HG03103 (cell line): ENCODE results near the gene ENTR1.

Source experiments
- ATAC-seq: cut with Tn5 transposase; IDR thresholded peaks from one replicate; pipeline ENCODE4 v1.9.1; 2021; ENCODE audit warnings: low read depth; ENCODE audit not compliant: unreplicated experiment

ENTR1 gene

GRCh38 chr9:136410500-136411287 is at the start of gene ENTR1, which contains the start of gene PMPCA:
Gene ENTR1, minus strand, starts transcription at chr9:136410614. Its CDS starts 217 bp downstream, at chr9:136410397.
Gene PMPCA, plus strand, starts transcription at chr9:136410658. Its CDS starts 11 bp downstream, at chr9:136410669.
- ATAC-seq = peak; percentile 79

DNA sequence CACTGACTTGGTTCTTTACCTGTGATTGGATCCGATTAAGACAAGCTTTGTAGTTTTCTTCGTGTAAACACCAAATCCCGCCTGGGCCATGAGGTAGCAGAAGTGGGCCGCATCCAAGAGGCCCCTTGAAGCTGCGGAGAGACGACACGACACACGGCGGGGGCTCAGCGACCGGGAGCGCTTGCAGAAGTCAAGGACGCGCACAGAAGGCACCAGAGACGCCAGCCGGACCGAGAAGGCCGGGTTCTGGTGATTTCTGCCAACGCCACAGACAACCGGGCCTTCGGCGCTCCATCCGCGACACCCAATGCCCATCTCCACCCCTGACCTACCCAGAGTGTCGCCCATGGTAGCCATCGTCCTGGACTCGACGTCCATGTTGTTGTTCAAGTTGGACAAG is 49.0 kb upstream of the ENTR1 start:
- no peak for ATAC-seq

GRCh38 chr9:136457326-136457725 is 46.9 kb upstream of the ENTR1 start:
- no peak for ATAC-seq

- ATAC-seq = no peak
Measured at GRCh38 chr9:136456258-136456657, 45.8 kb upstream of the ENTR1 start.

GRCh38 chr9:136455043-136456002 is 44.9 kb upstream of the ENTR1 start:
- no peak for ATAC-seq

- ATAC-seq = no peak
Measured at GRCh38 chr9:136454026-136454796, 43.8 kb upstream of the ENTR1 start.

- ATAC-seq = no peak
Measured at GRCh38 chr9:136453326-136453725, 42.9 kb upstream of the ENTR1 start.

- no peak for ATAC-seq
Measured at GRCh38 chr9:136451221-136451877, 40.9 kb upstream of the ENTR1 start.

- ATAC-seq = no peak
Measured at GRCh38 chr9:136448655-136449054, 38.2 kb upstream of the ENTR1 start.

DNA sequence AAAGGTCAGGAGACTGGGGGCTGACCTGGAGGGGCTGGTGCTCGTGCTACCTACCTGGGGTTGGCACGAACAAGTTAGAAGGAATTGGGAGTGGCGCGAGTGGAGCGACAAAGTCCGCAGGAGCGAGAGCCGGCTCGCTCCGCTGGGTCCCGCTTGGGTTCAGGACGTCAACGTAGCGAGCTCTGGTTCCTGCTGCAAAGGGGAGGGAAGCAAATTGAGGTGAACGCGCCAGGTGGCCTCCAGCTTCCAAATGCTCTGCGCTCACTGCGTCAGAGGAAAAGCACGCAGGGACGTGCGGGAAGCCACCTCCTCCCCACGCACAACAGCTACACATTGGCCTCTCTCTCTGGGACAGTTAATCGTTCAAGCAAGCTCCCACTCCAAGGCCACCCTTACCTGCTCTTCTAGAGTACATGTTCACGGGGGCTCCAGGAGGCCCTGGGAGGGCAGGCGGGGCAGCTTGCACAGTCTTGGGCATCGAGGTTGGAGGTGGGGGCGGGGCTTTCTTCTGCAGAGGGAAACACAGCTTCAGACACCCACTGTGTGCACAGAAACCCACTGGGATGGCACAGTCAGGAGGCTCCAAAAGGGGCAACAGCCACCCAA is 36.9 kb upstream of the ENTR1 start:
- no peak for ATAC-seq

DNA sequence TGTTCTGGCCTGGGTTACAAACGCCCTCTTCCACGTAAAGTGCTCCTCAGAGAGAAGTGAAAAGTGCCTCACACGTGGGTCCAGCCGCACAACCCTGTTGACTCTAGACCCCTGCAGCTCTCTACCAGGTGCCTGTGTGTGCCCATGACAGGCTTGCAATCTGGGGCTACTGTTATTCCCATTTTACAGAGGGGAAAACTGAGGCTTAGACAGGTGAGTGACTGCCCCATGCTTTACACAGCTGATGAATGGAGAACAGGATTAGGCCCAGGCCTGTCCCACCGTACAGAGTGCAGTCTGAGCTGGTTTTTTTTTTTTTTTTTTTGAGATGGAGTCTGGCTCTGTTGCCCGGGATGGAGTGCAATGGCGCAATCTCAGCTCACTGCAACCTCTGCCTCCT is 35.4 kb upstream of the ENTR1 start:
- no peak for ATAC-seq

- no peak for ATAC-seq
Measured at GRCh38 chr9:136444102-136444501, 33.7 kb upstream of the ENTR1 start.

DNA sequence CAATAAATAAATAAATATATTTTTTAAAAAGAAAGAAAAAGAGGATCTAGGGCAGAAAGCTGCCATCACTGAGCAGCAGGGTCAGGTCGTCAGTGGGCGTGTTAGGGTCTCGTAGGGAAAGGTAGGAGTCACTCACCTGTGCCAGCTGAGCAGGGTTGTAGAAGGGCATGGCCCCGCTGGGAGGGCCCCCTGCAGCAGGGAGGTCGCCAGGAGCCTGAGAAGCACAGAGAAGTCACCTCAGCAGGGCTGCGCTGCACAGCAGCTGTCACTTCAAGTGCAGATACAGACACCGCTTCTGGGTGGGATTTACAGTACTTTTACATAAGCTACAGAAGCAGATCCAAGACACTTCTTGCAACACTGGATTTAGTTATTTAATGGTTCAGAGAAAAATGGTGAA is 33.3 kb upstream of the ENTR1 start:
- ATAC-seq = no peak

DNA sequence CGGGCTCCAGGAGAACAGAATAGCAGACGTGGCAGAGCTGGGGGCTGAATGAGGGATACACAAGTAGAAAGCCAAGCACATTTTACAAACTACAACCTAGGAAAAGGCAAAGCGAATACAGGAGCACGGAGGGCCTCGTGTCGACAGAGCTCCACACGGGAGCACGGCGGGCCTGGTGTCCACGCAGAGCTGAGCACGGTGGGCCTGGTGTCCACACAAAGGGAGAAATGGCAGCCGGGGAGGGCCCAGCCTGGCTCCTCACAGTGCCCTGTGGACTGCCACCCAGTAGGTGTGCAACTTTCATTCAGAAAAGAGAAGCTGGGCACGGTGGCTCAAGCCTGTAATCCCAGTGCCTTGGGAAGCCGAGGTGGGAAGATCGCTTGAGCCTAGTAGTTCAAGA is 32.7 kb upstream of the ENTR1 start:
- no peak for ATAC-seq

DNA sequence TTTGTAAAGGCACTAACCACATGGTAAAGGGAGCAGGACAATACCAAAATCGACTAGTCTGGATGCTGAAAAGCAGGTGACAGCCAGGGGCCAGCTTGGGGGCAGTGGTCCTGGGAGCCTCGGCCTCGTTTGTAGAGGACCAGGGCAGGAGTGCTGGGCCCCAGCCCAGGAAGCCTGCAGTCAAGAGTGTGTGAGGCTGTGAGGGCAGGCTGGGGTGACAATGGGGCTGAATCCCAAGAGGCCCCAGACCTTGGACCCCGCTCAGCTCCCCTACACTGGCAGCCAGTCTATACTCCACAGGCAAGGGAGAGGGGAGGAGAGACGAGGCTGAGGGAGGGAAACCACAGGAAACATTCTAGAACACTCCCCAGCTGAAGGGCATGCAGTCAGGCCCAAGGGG is 31.9 kb upstream of the ENTR1 start:
- ATAC-seq = no peak

- no peak for ATAC-seq
Measured at GRCh38 chr9:136441681-136442245, 31.3 kb upstream of the ENTR1 start.

DNA sequence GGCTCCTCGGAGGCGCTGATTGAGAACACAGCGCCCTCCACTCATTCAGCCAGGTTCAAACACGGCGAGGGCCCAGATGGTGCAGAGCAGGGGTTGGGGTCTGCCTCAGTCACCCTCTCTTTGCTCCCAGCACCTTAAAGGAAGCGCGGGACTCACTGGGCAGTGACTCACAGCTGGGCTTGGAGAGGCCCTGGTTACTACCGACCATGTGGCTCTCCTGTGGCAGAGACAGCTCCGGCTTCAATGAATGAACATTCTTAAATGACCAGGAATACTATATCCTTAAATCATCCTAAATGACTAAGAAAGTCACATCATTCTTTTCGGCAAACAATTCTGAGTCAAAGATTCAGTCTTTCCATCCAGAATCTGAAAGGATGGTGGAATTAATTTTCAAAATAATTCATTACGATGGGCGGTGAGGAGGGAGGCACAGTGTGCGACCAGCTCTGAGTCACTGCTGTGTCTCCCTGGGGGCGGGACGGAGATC is 30.8 kb upstream of the ENTR1 start:
- no peak for ATAC-seq

DNA sequence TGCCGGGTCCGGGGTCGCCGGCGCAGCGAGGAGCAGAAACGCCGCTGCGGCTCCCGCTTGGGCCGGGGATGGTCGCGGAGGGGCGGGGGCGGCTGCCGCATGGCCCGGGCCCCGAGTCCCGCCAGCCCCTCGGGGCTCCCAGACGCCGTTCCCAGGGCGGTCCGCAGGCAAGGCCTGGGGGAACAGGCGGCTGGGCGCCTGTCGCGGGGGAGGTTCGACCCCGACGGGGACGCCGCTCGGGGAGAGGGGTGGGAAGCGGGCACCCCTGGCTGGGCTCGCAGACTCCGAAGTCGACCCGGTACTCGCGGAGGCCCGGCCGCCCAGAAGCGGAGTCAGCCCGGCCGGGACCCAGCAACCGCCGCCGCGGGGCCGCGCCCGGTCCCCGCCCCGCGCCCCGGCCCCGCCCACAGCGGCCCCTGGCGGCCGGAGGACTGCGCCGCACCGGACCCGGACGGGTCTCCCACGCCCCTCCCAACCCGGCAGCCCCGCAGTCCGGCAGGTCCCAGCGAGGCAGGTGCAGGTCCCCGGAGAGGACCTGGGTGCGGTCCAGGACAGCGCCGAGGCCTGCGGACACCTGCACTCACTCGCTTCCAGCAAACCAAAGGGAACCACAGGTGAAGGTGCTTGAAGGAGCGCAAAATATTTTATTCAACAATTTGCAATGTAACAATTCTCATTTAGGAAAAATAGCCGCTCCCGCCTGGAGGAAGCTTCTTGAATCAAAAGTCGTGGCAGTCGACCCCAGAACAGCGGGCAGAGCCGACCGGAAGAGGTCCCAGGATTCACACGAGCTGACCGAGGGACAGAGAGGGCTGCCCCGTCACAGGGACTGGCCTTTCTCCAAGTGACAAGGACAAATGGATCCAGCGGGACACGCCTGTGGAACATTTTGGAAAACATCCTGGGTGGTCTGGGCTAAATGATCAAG is 29.3 kb upstream of the ENTR1 start, which contains the start of gene INPP5E:
Gene INPP5E, minus strand, starts transcription at position 365 of the 928 bp plus-strand sequence. CDS start 426 bp downstream, outside the sequence.
- peak; percentile 49 for ATAC-seq
